Fibroblast of lung (primary cell): ENCODE measurements around the gene SUCO.

Source experiments
- EZH2 ChIP-seq: IDR thresholded peaks from 2 replicates; pipeline ENCODE4 v1.5.1; 2012; ENCODE audit warnings: low read length, control low read depth, mild to moderate bottlenecking; ENCODE audit errors: missing control alignments
- TF ChIP-seq, protein P1 (sequence below), 2 donors: IDR thresholded peaks in 1 of 2; conservative IDR thresholded peaks in 1 of 2; 1 replicate in 1 of 2; 2 replicates in 1 of 2; pipeline ENCODE4 v1.5.1; 2011 to 2012; ENCODE audit warnings: low read length in 2 of 2, control low read depth in 1 of 2, inconsistent platforms in 1 of 2, low read depth in 1 of 2, mild to moderate bottlenecking in 1 of 2

DNA sequence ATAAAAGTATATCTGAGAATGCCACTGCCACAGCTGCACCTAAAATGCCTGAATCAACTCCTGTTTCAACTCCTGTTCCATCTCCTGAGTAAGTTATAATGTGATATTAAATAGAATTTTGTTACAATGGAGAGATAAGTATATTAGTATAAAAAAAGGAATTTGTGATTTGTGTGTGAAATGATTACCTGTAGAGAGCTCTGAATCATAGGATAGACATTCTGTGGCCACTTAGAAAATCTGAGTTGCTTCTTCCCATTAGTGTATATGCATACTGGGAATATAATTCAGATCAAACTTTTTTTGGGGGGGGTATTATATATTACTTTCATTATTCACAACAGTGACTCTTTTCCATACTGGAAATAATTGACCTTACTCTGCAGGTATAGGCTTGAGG lies 52.9 kb downstream of the SUCO start:
- TF ChIP-seq, protein P1, sequence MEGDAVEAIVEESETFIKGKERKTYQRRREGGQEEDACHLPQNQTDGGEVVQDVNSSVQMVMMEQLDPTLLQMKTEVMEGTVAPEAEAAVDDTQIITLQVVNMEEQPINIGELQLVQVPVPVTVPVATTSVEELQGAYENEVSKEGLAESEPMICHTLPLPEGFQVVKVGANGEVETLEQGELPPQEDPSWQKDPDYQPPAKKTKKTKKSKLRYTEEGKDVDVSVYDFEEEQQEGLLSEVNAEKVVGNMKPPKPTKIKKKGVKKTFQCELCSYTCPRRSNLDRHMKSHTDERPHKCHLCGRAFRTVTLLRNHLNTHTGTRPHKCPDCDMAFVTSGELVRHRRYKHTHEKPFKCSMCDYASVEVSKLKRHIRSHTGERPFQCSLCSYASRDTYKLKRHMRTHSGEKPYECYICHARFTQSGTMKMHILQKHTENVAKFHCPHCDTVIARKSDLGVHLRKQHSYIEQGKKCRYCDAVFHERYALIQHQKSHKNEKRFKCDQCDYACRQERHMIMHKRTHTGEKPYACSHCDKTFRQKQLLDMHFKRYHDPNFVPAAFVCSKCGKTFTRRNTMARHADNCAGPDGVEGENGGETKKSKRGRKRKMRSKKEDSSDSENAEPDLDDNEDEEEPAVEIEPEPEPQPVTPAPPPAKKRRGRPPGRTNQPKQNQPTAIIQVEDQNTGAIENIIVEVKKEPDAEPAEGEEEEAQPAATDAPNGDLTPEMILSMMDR (conservative IDR thresholded peaks at IDR 0.05 in 1 of 2, IDR thresholded peaks at IDR 0.05 in 1 of 2; ENCODE audit: low read depth in 1 of 2, low read length in 2 of 2) = no peak
- TF ChIP-seq EZH2 = no peak
